HG03520 (cell line): ENCODE results near the gene NUTF2.
"Not testable (repeated sequence)": the region's sequence is repeated elsewhere in the genome, so short reads cannot be mapped to it uniquely, and the experiment has no call there.

Experiments
- ATAC-seq: cut with Tn5 transposase; IDR thresholded peaks from one replicate; pipeline ENCODE4 v1.9.1; 2021; ENCODE audit warnings: mild to moderate bottlenecking, moderate library complexity; ENCODE audit not compliant: unreplicated experiment

Gene NUTF2

DNA sequence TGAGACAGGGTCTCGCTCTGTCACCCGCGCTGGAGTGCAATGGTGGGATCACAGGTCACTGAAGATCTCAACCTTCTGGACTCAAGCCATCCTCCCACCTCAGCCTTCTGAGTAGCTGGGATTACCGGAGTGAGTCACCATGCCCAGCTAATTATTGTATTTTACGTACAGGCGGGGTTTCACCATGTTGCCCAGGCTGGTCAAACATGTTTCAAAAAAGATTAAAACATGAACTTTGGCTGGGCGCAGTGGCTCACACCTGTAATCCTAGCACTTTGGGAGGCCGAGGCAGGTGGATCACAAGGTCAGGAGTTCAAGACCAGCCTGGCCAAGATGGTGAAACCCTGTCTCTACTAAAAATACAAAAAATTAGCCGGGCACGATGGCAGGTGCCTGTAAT lies 9.5 kb upstream of the NUTF2 start:
- ATAC-seq = not testable (repeated sequence)

GRCh38 chr16:67837811-67838210 lies 8.9 kb upstream of the NUTF2 start:
- ATAC-seq = no peak

DNA sequence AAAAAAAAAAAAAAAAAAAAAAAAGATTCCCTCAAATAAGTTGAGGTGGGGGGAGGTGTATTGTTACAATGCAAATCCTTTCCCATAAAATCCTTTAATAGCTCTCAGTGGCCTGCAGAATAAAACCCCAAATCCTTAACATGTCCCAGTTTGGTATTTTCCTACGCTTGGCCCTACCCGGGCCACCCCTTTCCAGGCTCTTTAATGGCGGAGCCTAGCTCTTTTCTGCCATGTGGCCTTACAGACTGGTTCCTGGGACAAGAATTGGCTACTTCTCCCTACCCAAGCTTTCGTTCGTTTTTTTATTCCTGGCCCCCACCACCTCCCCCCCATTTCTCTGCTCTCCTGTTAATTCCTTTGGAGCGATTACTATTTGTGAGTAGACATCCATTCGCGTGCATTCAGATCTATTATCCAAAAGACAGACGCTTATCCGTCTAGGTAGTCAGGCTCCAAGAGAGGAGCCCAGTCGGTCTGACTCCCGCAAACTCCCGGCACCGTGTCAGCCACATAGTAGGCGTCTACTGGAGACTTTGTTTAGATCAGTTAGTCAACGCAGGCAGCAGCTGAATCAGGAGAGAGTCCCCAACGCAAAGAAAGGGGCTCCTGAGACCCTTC lies 5.4 kb upstream of the NUTF2 start:
- ATAC-seq = no peak

DNA sequence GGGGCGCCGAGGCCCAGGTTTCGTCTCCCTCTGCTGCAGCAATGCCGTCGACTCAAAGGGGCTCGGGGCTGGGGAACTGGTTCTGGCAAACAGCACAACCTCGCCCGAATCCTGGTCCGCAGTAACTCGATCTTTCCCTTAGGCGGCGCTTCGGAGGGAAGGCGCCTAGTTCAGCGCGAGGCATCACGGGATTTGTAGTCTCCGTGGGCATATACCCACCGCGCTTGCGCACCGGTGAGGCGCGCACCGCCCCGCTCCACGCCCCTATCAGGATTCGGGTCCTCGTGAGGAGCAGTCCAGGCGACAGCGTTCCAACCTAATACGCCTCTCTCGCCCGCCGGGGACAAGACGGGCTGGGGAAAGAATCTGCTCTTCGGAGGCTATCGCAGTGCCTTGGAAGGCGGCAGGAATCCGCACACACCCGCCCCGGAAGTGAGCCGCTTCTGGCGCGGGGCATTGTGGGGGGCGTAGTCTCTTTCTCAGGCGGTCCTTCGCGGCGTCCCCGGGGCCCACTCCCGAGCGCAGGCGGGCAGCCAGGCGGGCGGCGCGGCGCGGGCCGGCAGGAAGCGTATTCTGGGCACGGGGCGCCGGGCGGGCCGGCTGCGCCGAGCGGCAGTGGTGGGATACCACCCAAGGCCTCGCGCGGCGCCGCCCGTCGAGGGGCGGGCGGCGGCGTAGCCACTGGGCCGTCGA lies 4.8 kb upstream of the NUTF2 start, which contains the start of gene THAP11:
Gene THAP11 (plus strand): TSS at position 505 of the 693 bp plus-strand sequence. CDS start 235 bp downstream, outside the sequence.
- ATAC-seq = peak; percentile 40

GRCh38 chr16:67842509-67843342 lies 4.0 kb upstream of the NUTF2 start:
- ATAC-seq = peak; percentile 5

- ATAC-seq = no peak
Observed at GRCh38 chr16:67843343-67843765, 3.4 kb upstream of the NUTF2 start.

DNA sequence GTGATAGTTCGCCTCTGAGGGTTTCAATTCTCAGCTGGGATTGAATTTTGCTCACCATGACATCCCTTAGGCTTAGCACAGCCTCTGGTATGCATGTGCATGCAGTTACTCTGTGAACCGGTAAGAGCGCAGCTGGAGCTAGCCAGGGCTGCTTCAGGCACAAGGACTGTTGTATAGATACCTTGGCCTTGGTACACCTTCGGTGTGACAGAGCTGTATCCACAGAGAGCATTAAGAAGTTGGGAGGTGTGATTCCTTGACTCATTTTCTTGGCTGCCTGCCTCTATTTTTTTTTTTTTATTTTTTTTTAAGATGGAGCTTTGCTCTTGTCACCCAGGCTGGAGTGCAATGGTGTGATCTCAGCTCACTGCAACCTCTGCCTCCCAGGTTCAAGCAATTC lies 2.2 kb upstream of the NUTF2 start:
- ATAC-seq = no peak

DNA sequence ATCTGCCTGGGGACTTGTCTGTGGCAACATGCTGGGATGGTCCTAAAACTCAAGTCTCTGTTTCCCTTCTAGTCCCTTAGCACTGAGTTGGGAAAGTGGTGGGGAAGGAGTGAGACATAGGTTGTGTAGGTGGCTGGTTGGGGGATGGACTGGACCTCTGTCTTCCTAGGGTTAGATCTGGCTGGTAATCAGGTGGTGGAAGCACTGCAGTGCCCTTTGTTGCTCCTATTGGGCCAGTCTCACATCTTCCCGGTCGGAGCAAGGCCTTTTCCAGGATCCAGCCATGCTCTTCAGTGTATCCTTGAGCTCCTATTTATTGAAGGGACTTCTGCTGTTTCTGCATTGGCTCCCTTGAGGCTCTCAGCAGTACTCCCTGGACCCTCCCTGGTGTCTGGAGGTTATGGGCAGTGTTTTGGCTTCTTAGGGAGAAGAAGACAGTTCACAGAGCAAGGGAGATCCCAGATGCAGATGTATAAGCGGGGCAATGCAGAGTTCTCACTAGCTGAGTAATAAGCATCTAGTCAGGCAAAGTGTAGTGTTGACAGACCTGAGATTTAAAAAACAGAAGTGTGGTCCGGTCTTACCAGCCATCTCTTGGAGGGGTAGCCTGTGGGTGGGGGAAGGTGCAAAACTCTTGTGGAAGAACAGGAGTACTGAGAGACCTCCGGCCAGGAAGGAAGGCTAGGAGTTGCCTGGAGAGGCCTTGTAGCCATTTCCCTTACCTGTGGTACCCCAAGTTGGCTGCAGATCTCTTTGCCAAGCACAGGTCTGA lies 1.3 kb upstream of the NUTF2 start:
- ATAC-seq = no peak

DNA sequence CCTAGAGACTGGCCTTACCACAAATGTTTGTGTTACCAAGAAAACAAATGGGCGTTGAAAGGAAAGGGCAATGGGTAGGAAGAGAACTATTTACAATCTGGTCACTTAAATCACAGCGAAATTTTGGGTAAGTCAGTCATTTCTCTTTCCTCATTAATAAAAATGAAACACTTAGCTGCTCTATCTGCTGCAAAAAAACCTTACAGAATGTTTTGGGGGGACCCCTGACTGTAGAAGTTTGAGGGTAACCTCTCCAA lies 742 bp upstream of the NUTF2 start:
- no peak for ATAC-seq

- ATAC-seq = peak; percentile 40
Observed at GRCh38 chr16:67847064-67847861, 530 bp downstream of the NUTF2 start, which contains the start of gene CENPT. TSS of gene CENPT (minus strand) at chr16:67847693. CDS start at chr16:67833859, 13,834 bp downstream.

DNA sequence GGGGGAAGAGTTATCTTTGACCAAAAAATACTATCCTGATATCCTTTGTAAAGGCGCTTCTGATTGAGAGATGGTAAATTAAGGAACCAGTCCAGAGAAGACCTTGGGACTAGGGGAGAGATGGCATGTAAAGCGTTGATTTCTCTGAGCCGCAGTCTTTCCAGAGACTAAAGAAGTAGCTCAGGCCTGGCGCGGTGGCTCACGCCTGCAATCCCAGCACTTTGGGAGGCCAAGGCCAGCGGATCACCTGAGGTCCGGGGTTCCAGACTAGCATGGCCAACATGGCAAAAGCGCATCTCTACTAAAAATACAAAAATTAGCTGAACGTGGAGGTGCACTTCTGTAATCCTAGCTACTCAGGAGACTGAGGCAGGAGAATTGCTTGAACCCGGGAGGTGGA lies 1.4 kb downstream of the NUTF2 start:
- ATAC-seq = no peak

GRCh38 chr16:67853670-67854069 lies 6.9 kb downstream of the NUTF2 start:
- ATAC-seq = no peak

- no peak for ATAC-seq
Observed at GRCh38 chr16:67855789-67856188, 9.1 kb downstream of the NUTF2 start.

DNA sequence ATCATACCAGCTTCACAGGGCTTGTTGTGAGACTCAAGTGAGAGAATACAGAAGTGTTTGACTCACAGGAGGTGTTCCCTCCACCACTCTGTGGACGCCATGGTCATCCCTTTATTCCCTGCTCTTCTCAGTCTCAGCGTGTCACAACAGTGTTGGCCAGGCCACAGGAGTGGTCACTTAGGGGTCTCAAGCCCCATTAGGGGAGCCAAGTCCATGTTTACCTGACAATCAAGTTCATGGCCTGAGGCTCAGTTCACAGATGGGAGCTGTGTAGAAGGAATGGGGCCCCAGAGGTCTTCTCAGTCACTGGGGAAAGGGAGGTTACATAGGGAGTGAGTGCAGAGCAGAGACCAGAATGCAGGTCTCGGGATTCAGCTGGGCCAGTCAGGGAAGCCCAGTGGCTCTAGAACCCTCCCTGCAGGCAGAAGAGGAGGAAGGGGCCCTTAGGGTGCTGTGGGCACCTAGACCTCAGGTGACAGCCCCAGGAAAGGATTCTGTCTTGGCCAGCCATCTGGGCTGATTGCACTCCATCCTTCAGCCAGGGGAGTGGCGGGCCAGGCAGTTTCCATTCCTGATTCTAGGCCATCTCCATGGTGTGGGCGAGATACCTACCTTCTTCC lies 10.3 kb downstream of the NUTF2 start:
- ATAC-seq = no peak

GRCh38 chr16:67857547-67858233 lies 11.0 kb downstream of the NUTF2 start:
- ATAC-seq = no peak

DNA sequence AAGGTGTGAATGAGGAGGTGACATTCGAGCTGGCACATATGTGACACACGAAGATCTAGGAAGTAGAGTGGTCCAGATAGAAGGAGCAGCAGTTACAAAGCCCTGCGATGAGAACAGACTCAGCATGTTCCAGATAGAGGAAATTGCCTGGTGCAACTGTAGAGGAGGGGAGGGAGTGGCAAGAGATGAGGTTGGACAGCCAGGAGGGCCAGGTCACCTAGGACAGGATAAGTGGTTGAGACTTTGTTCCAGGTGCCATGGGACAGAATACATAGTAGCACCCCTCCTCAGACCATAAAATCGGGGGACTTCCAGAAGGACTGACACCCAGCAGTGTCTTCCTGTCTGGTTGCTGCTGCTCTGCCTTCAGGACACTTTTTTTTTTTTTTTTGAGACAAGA lies 11.8 kb downstream of the NUTF2 start:
- no peak for ATAC-seq

DNA sequence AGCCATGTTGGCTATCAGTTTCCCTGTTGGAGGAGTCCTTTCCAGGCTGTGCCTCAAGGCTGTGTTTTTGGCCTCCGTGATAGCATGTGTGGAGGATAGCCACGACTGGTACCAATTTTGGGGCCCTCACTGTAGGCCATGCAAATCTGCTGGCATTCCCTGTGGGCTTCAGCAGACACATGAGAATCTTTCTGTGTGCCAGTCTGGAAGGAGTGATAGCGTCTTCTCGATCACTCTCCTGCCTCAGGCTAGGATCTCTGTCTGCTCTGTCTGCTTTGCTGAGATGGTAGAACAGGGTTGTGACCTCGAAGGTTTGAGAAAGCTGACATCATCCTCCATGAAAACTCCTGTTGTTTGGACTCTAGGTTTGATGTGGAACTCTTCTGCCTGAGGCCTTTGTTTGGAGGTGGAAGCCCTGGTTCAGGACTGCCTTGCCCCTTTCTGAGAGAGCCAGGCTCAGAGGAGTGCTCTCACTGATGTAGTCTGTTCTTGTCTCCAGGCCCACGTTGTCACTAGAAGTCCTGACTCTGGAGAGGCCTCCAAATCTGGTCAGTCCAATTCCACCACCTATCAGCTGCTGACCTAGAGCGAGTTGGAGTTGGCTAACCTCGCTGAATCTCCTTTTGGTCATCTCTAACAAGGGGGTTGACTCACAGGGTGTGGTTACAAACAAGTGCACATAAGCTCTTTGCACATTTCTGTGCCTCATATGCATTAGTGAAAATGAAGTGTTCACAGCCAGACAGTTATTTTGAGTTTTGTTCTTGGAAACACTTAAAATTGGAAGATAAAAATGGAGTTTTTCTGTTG lies 14.1 kb downstream of the NUTF2 start:
- ATAC-seq = no peak

DNA sequence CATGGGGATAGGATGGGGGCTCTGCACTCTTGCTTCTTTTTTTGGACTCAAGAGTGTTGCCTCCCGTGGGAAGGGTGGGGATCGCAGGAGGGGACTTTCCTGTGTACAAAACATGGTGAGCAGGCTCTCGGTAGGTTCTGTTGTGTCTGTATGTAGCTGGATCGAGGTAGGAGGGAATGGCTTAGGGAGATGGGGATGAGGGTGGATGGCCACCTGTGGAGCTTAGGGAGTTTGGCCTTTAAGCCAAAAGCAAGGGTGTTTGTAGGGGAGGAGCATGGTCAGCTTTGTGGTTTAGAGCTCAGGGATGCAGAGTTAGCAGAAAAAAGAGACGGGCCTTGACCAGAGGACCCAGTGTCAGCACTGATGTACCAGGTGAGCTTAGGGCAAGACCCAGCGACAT lies 15.1 kb downstream of the NUTF2 start:
- no peak for ATAC-seq
